HCT116 (cell line): Measurements from ENCODE around the gene ZFPL1. TPM values are rescaled to one million over a fixed set of nuclear protein-coding genes. Genes with fewer than 3 reads are reported as not detected.

Experiments
- ATAC-seq: fragments of 200-7000 bp; cut with Tn5 transposase; 2 replicates; pipeline ENCODE4 v1.9.1; 2020; ENCODE audit warnings: mild to moderate bottlenecking, moderate library complexity
- BruUV-seq: library from RNA; stranded (reverse); fragments of 400-500 nt; replicated peaks from 2 replicates; lab custom pipeline; 2021; lab: Mats Ljungman, UMichigan
- CTCF ChIA-PET: fragments of 300-600 bp; sonication (Branson Sonifier 250); formaldehyde crosslinking; loops from one replicate; lab custom pipeline; 2021; ENCODE audit warnings: antibody characterized with exemption; lab: Charles Lee
- POLR2A ChIA-PET: fragments of 300-600, 350-600 bp; sonication (Branson Sonifier 250); formaldehyde crosslinking; loops from one replicate; lab custom pipeline; 2021; ENCODE audit warnings: antibody characterized with exemption; lab: Charles Lee
- RAD21 ChIA-PET, 2 experiments: fragments of 300-600 bp; sonication (Branson Sonifier 250); formaldehyde crosslinking; loops; one replicate each; lab custom pipeline; 2023; ENCODE audit warnings: low total read pairs in 2 of 2; ENCODE audit not compliant: uncharacterized antibody in 2 of 2, unreplicated experiment in 2 of 2, low non-redundant PET in 1 of 2; lab: Charles Lee
- DNase-seq: peaks from one replicate; pipeline ENCODE4 v3.0.0-alpha.2; 2010; ENCODE audit warnings: low read depth, low spot score
- H2AFZ ChIP-seq: fragments of 200-600 bp; shearing (Covaris generic), sonication (generic); 2 replicates; pipeline ENCODE4 v1.6.1; 2017; ENCODE audit warnings: low read depth, mixed run types, mixed read lengths, antibody characterized with exemption, low read length; ENCODE audit not compliant: poor library complexity, severe bottlenecking
- H3K27ac ChIP-seq: 2 replicates; pipeline ENCODE4 v1.5.1; 2012; ENCODE audit warnings: low read depth, low read length
- H3K27me3 ChIP-seq: fragments of 200-600 bp; sonication (generic); 2 replicates; pipeline ENCODE4 v1.6.1; 2016; ENCODE audit warnings: mixed run types, low read length, mixed read lengths; ENCODE audit not compliant: insufficient read depth
- H3K36me3 ChIP-seq, 2 experiments: fragments of 200-500 bp in 1 of 2; fragments of 200-600 bp in 1 of 2; sonication (Bioruptor generic) in 1 of 2; sonication (generic) in 1 of 2; 2 replicates each; pipeline versions ENCODE4 v1.5.1 to v1.6.1; 2014 to 2016; ENCODE audit warnings: low read length in 2 of 2, inconsistent platforms in 1 of 2, mixed read lengths in 1 of 2, mixed run types in 1 of 2; ENCODE audit not compliant: insufficient read depth in 2 of 2, control insufficient read depth in 1 of 2
- H3K4me1 ChIP-seq, 2 experiments: fragments of 200-600 bp in 1 of 2; sonication (generic) in 1 of 2; 2 replicates each; pipeline versions ENCODE4 v1.5.1 to v1.6.1; 2012 to 2017; ENCODE audit warnings: low read length in 2 of 2, inconsistent platforms in 1 of 2, mild to moderate bottlenecking in 1 of 2, mixed read lengths in 1 of 2, mixed run types in 1 of 2, moderate library complexity in 1 of 2; ENCODE audit not compliant: insufficient read depth in 2 of 2, control insufficient read depth in 1 of 2
- H3K4me2 ChIP-seq: fragments of 200-600 bp; sonication (generic); 2 replicates; pipeline ENCODE4 v1.6.1; 2017; ENCODE audit warnings: mixed run types, low read length, mixed read lengths
- H3K4me3 ChIP-seq, 2 experiments: fragments of 200-600 bp in 1 of 2; sonication (generic) in 1 of 2; replicated peaks in 1 of 2; 2 replicates each; pipeline ENCODE4 v1.5.1; 2011 to 2016; ENCODE audit warnings: low read length in 2 of 2, control low read depth in 1 of 2, low read depth in 1 of 2, mild to moderate bottlenecking in 1 of 2, mixed read lengths in 1 of 2, mixed run types in 1 of 2
- H3K79me2 ChIP-seq: fragments of 200-600 bp; sonication (generic); 2 replicates; pipeline ENCODE4 v1.6.1; 2017; ENCODE audit warnings: mild to moderate bottlenecking, mixed run types, low read length, moderate library complexity, mixed read lengths; ENCODE audit not compliant: insufficient read depth
- H3K9ac ChIP-seq: fragments of 200-600 bp; sonication (generic); 2 replicates; pipeline ENCODE4 v1.6.1; 2016; ENCODE audit warnings: low read length, mixed read lengths
- H3K9me2 ChIP-seq: fragments of 200-600 bp; sonication (generic), shearing (Covaris generic); 2 replicates; pipeline ENCODE4 v1.6.1; 2017; ENCODE audit warnings: mixed run types, mild to moderate bottlenecking, moderate library complexity; ENCODE audit not compliant: insufficient read depth
- H3K9me3 ChIP-seq, 2 experiments: fragments of 200-500 bp in 1 of 2; fragments of 200-600 bp in 1 of 2; sonication (Bioruptor generic) in 1 of 2; sonication (generic) in 1 of 2; 2 replicates each; pipeline ENCODE4 v1.6.1; 2014 to 2017; ENCODE audit warnings: low read length in 2 of 2, mixed read lengths in 2 of 2, inconsistent platforms in 1 of 2, low read depth in 1 of 2, mild to moderate bottlenecking in 1 of 2, mixed run types in 1 of 2, moderate library complexity in 1 of 2; ENCODE audit not compliant: control insufficient read depth in 1 of 2, insufficient read depth in 1 of 2
- H4K20me1 ChIP-seq: fragments of 200-600 bp; sonication (generic), shearing (Covaris generic); 2 replicates; pipeline ENCODE4 v1.6.1; 2017; ENCODE audit warnings: mixed run types, mild to moderate bottlenecking, moderate library complexity; ENCODE audit not compliant: insufficient read depth
- CBX3 ChIP-seq: IDR thresholded peaks from 2 replicates; pipeline ENCODE4 v1.6.1; 2012; ENCODE audit warnings: low read depth
- EZH2 ChIP-seq: fragments of 200-600 bp; sonication (generic); IDR thresholded peaks from 2 replicates; pipeline ENCODE4 v1.6.1; 2017; ENCODE audit warnings: antibody characterized with exemption, mixed run types
- FOSL1 ChIP-seq: IDR thresholded peaks from 2 replicates; pipeline ENCODE4 v1.6.1; 2012; ENCODE audit warnings: low read depth
- RAD21 ChIP-seq: IDR thresholded peaks from 2 replicates; pipeline ENCODE4 v1.6.1; 2012; ENCODE audit warnings: low read depth, mild to moderate bottlenecking
- intact Hi-C: fragments of 100-400 bp; cut with micrococcal nuclease; formaldehyde crosslinking; loops from 2 replicates; pipeline ENCODE4 v1.10.0; 2022
- total RNA-seq: library from RNA; stranded (reverse); gene quantifications from one replicate; pipeline ENCODE4 v1.2.1, GENCODE V29; 2021; ENCODE audit not compliant: unreplicated experiment
- TF ChIP-seq, protein P1 (sequence below): IDR thresholded peaks from 2 replicates; pipeline ENCODE4 v1.6.1; 2012
- TF ChIP-seq, protein P2 (sequence below), 3 experiments: fragments of 200-600 bp in 1 of 3; sonication (generic) in 1 of 3; IDR thresholded peaks in 2 of 3; conservative IDR thresholded peaks in 1 of 3; 2 replicates each; pipeline ENCODE4 v1.5.1; 2012 to 2017; ENCODE audit warnings: low read depth in 2 of 3, low read length in 2 of 3, antibody characterized with exemption in 1 of 3, borderline replicate concordance in 1 of 3, control low read depth in 1 of 3, mild to moderate bottlenecking in 1 of 3, mixed read lengths in 1 of 3, mixed run types in 1 of 3, moderate library complexity in 1 of 3; ENCODE audit not compliant: insufficient read depth in 1 of 3

ZFPL1 gene
- total RNA-seq, 1 experiment from 2014 or later, result 35.3 TPM

DNA sequence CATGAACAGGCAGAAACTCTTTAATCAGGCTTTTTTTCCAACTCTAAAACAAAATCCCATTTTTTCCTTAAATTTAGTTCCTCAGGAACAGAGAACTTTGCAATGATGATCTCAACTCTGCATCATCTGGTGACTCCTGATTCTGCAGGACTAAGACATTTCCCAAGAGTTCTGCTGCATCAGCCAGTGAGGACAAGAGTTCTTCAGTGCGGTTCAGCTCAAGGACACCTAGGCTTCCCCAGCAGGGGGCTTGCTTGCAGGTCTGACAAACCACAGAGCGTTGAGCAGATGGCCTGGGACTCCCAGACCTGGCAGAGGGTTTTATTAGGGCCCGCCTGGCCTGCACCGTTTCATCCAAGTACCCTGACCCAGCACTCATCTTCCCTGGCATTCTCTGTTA, 6.6 kb upstream of the ZFPL1 start:
- H4K20me1 ChIP-seq, result no peaks in the 10 kb centered on the region
- H3K4me1 ChIP-seq, result peaks cover 0 to 18% of the 10 kb centered on the region in 2 experiments; a peak in 3 of 4 replicates
- H3K36me3 ChIP-seq, result peaks cover 14 to 49% of the 10 kb centered on the region in 2 experiments; a peak in 2 of 4 replicates
- DNase-seq, result no peak
- H3K4me3 ChIP-seq, result no peak overlapping the region
- RAD21 ChIA-PET, result no interaction called here
- CTCF ChIA-PET, result no interaction called here
- peaks cover 58% of the 10 kb centered on the region for H3K79me2 ChIP-seq
- no peaks in the 10 kb centered on the region for H3K27me3 ChIP-seq
- H3K9me3 ChIP-seq, result no peaks in the 10 kb centered on the region
- TF ChIP-seq EZH2 (no peak), CBX3 (no peak), FOSL1 (no peak), RAD21 (no peak)
- TF ChIP-seq, protein P1, sequence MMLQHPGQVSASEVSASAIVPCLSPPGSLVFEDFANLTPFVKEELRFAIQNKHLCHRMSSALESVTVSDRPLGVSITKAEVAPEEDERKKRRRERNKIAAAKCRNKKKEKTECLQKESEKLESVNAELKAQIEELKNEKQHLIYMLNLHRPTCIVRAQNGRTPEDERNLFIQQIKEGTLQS, result no peak
- TF ChIP-seq, protein P2, sequence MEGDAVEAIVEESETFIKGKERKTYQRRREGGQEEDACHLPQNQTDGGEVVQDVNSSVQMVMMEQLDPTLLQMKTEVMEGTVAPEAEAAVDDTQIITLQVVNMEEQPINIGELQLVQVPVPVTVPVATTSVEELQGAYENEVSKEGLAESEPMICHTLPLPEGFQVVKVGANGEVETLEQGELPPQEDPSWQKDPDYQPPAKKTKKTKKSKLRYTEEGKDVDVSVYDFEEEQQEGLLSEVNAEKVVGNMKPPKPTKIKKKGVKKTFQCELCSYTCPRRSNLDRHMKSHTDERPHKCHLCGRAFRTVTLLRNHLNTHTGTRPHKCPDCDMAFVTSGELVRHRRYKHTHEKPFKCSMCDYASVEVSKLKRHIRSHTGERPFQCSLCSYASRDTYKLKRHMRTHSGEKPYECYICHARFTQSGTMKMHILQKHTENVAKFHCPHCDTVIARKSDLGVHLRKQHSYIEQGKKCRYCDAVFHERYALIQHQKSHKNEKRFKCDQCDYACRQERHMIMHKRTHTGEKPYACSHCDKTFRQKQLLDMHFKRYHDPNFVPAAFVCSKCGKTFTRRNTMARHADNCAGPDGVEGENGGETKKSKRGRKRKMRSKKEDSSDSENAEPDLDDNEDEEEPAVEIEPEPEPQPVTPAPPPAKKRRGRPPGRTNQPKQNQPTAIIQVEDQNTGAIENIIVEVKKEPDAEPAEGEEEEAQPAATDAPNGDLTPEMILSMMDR (IDR thresholded peaks at IDR 0.05 in 2 of 3, conservative IDR thresholded peaks at IDR 0.05 in 1 of 3; ENCODE audit: borderline replicate concordance in 1 of 3, insufficient read depth in 1 of 3, low read depth in 2 of 3, low read length in 2 of 3), result no peak
- H3K4me2 ChIP-seq, result no peak overlapping the region
- intact Hi-C loops, result loop anchor here (5.0 kb wide), 1 partner anchor 65 kb away; the partner anchor contains the start of gene ARL2
- peak; percentile 19; the same call in 1 of the 2 replicates for ATAC-seq
- no peak overlapping the region for H2AFZ ChIP-seq
- BruUV-seq, result no TSS peak
- POLR2A ChIA-PET, result no interaction called here
- no peak overlapping the region for H3K9ac ChIP-seq
- no peak overlapping the region; the same call in 1 of the 2 replicates for H3K27ac ChIP-seq
- no peaks in the 10 kb centered on the region for H3K9me2 ChIP-seq

DNA sequence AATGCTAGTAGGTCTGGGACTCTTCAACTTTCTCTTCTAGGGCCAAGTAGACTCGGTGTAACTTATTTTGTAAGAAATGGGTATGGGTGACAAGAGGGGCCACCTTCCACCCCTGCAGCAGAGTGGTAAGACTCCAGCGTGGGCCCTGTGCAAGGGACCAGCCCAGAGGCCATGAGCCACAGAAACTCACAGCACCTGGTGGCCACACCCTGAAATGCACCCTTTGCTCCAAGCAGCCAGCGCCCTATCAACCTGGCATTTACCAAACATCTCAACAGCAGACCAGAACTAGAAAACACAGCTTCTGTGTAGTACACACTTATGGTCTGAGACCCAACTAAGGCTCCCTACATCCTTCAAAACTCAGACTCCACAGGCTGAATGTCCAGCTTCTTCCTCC, 5.9 kb upstream of the ZFPL1 start:
- TF ChIP-seq, protein P2 (IDR thresholded peaks at IDR 0.05 in 2 of 3, conservative IDR thresholded peaks at IDR 0.05 in 1 of 3; ENCODE audit: borderline replicate concordance in 1 of 3, insufficient read depth in 1 of 3, low read depth in 2 of 3, low read length in 2 of 3), result peak; percentile 52 to 83 (median 78); a peak in 5 of 6 replicates
- peak; percentile 59 for TF ChIP-seq RAD21
- TF ChIP-seq CBX3, result no peak
- TF ChIP-seq, all 23 proteins: peak for 2
- Histone ChIP-seq H3K4me1 (peaks cover 5 to 24% of the 10 kb centered on the region in 2 experiments; a peak in 3 of 4 replicates), H3K9ac (peak overlapping the region; percentile 15; the same call in 1 of the 2 replicates), H4K20me1 (no peaks in the 10 kb centered on the region), H3K36me3 (peaks cover 14 to 49% of the 10 kb centered on the region in 2 experiments; a peak in 2 of 4 replicates), H3K27ac (peak overlapping the region; percentile 39), H3K79me2 (peaks cover 65% of the 10 kb centered on the region), H3K9me3 (no peaks in the 10 kb centered on the region), H3K9me2 (no peaks in the 10 kb centered on the region), H2AFZ (no peak overlapping the region), H3K4me3 (no peak overlapping the region), H3K27me3 (no peaks in the 10 kb centered on the region), H3K4me2 (peak overlapping the region; percentile 31; the same call in 1 of the 2 replicates)
- no TSS peak for BruUV-seq
- CTCF ChIA-PET, result no interaction called here
- ATAC-seq, result peak; percentile 88
- RAD21 ChIA-PET, result no interaction called here
- POLR2A ChIA-PET, result interaction anchor here (0.8 kb wide), 1 partner anchor 34 kb away, joined by 3 read pairs; the partner anchor contains the start of gene TM7SF2
- DNase-seq, result peak; percentile 29
- intact Hi-C loops, result loop anchor here (5.0 kb wide), 1 partner anchor 66 kb away; the partner anchor contains the start of gene ARL2
